Activated T-helper 2 cell treated with anti-CD3 and anti-CD28 coated beads, Interferon-gamma antibody, Interleukin-2, Interleukin-4, amounts not matched to agents 10 μg/mL and 5 μg/mL and 100 μg/mL, durations not matched to agents 14 hours and 24 hours and 36 hours (primary cell): ENCODE measurements around the gene BAZ2B. TPM values are rescaled to one million over a fixed set of nuclear protein-coding genes. Genes with fewer than 3 reads are reported as not detected.
"Not testable (repeated sequence)": the region's sequence is repeated elsewhere in the genome, so short reads cannot be mapped to it uniquely, and the experiment has no call there.

Experiments used
- DNase-seq: peaks from one replicate; pipeline ENCODE4 v3.0.0; 2021; ENCODE audit warnings: low spot score
- H3K27ac Mint-ChIP-seq: one replicate; pipeline ENCODE4 v1.8.0; 2021; ENCODE audit warnings: mixed read lengths
- H3K27me3 Mint-ChIP-seq: one replicate; pipeline ENCODE4 v1.8.0; 2021; ENCODE audit warnings: low read depth, mixed read lengths
- H3K36me3 Mint-ChIP-seq: one replicate; pipeline ENCODE4 v1.8.0; 2021; ENCODE audit warnings: low read depth, mixed read lengths
- H3K4me1 Mint-ChIP-seq: one replicate; pipeline ENCODE4 v1.8.0; 2021; ENCODE audit warnings: low read depth, mixed read lengths
- H3K4me3 Mint-ChIP-seq: one replicate; pipeline ENCODE4 v1.8.0; 2021; ENCODE audit warnings: low read depth, mild to moderate bottlenecking, moderate library complexity, mixed read lengths
- H3K9me3 Mint-ChIP-seq: one replicate; pipeline ENCODE4 v1.8.0; 2021; ENCODE audit warnings: mixed read lengths
- intact Hi-C: fragments of 100-400 bp; cut with micrococcal nuclease; formaldehyde crosslinking; loops from one replicate; pipeline ENCODE4 v1.15.1; 2023
- total RNA-seq: library from RNA; stranded (reverse); gene quantifications from 2 replicates; pipeline ENCODE4 v1.2.3, GENCODE V29; 2022

BAZ2B gene
- total RNA-seq, 1 donor from 2014 or later, result 6.5 TPM

DNA sequence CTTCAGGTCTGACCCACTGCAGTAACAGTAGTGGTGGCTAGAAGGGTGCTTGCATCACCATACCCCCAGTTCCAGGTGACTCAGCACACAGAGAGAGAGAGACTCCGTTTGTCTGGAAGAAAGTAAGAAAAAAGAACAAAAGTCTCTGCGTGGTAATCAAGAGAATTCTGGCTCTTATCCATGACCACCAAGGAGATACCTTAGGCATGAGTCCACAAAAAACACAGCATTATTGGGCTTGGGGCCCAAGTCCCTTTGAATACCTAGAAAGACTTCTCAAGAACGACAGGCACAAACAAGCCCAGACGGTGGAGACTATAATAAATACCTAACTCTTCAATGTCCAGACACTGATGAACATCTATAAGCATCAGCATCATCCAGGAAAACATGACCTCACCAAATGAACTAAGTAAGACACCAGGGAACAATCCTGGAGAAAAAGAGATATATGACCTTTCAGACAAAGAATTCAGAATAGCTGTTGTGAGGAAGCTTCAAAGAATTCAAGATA, 21.7 kb upstream of the BAZ2B start:
- intact Hi-C loops, result no loop called here
- Mint-ChIP-seq H3K36me3 (no peaks in the 10 kb centered on the region), H3K4me1 (no peaks in the 10 kb centered on the region), H3K4me3 (no peak overlapping the region), H3K27me3 (peaks cover 3% of the 10 kb centered on the region), H3K27ac (no peak overlapping the region), H3K9me3 (no peaks in the 10 kb centered on the region)
- DNase-seq, result no peak

DNA sequence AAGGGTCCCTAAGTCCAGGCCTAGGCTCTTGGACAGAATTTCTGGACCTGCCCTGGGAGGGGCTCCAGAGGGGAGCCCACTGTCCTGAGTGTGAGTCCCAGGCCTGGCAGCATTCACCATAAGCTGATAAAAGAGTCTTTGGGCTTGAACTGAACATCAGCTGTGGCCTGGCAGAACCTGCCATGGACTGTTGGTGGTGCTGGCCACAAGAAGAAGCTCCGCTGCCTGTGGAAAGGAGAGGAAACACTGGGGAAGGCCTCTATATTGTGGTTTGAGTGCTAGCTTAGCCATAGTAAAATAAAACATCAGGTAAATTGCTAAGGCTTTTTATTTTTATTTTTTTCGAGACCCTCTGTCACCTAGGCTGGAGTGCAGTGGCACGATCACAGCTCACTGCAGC, 20.9 kb upstream of the BAZ2B start:
- H3K27me3 Mint-ChIP-seq, result peaks cover 3% of the 10 kb centered on the region
- H3K4me1 Mint-ChIP-seq, result no peaks in the 10 kb centered on the region
- H3K36me3 Mint-ChIP-seq, result no peaks in the 10 kb centered on the region
- no peak overlapping the region for H3K4me3 Mint-ChIP-seq
- DNase-seq, result no peak
- intact Hi-C loops, result no loop called here
- H3K9me3 Mint-ChIP-seq, result no peaks in the 10 kb centered on the region
- H3K27ac Mint-ChIP-seq, result no peak overlapping the region

DNA sequence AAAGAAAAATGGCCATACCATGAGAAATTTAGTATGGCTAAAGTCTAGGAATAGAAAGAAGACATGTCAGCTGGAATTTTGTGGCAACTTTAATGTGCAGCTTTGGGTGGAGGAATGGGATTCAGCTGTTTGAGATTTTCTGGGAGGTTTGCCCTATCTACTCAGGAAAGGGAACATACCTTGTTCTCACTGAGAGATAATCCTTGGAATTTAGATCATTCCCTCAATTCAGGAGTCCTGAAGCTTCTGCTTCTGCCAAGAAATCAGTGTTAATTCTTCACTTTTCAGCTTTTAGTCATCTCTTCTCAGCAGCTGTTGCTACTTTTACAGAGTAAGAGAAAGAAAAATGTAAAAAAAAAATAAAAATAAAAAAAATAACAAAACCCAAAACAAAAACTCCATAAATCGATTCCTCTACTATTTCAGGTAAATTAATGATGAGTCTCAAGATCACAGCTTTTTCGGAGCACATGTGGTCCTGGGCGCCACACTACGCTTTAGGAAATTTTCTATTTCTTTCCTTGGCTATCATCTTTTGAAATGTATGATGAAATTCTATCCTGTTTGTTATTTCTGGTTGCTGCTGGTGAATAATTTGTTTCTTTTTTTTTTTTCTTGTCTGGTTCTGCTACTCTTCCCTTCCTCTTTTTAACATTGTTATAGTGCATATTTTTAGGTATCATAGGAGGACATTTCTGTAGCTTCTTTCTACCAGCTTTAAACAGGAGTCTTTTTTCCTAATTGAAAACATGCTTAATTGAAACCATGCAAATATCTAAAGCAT, 18.9 kb upstream of the BAZ2B start:
- H3K27ac Mint-ChIP-seq, result no peak overlapping the region
- intact Hi-C loops, result no loop called here
- H3K27me3 Mint-ChIP-seq, result no peaks in the 10 kb centered on the region
- H3K9me3 Mint-ChIP-seq, result no peaks in the 10 kb centered on the region
- DNase-seq, result no peak
- no peaks in the 10 kb centered on the region for H3K4me1 Mint-ChIP-seq
- H3K4me3 Mint-ChIP-seq, result no peak overlapping the region
- no peaks in the 10 kb centered on the region for H3K36me3 Mint-ChIP-seq

DNA sequence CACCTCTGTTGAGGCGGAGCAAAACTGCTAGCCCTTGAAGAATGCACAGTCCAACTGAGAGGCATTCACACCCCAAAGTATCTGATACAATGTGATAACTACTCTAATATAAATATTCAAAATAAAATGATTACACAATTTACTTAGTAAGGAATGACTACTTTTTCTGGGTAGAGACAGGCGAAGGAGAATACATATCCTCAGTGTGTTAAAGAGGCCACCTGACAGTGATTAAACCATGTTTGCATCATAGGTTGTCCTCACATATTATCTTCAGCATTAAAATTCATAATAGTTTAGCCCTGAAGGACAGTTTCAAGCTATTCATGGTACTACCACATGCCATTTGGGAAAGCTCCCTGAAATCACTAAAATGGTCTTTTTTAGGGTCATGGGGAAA, 16.9 kb upstream of the BAZ2B start:
- H3K4me3 Mint-ChIP-seq, result no peak overlapping the region
- no peaks in the 10 kb centered on the region for H3K27me3 Mint-ChIP-seq
- no peaks in the 10 kb centered on the region for H3K4me1 Mint-ChIP-seq
- H3K9me3 Mint-ChIP-seq, result no peaks in the 10 kb centered on the region
- no peaks in the 10 kb centered on the region for H3K36me3 Mint-ChIP-seq
- H3K27ac Mint-ChIP-seq, result no peak overlapping the region
- intact Hi-C loops, result no loop called here
- no peak for DNase-seq

DNA sequence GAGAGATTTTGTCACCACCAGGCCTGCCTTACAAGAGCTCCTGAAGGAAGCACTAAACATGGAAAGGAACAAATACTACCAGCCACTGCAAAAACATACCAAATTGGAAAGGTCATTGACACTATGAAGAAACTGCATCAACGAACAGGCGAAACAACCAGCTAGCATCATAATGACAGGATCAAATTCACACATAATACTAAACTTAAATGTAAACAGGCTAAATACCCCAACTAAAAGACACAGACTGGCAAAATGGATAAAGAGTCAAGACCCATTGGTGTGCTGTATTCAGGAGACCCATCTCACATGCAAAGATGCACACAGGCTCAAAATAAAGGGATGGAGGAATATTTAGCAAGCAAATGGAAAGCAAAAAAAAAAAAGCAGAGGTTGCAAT, 9.3 kb upstream of the BAZ2B start:
- H3K36me3 Mint-ChIP-seq, H3K4me3 Mint-ChIP-seq, intact Hi-C loops, H3K9me3 Mint-ChIP-seq, H3K27me3 Mint-ChIP-seq, H3K4me1 Mint-ChIP-seq, H3K27ac Mint-ChIP-seq, DNase-seq: not testable (repeated sequence)

DNA sequence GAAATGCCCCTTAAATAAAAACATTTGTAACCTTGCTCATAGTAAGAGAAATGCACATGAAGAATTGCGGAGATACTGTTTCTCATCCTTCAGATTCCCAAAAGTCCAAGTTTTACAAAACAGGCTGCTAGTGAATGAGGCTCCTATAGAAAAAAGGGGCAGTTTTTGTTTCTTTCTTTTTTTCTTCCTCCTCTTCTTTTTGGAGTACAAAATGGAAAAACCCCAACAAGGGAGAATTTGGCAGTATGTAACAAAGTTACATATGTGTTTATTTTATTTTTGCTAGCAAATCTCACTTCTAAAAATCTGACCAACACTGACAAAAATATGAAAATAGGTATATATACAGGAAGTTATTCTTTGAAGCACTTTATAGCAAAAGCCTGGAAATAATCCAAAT, 7.1 kb upstream of the BAZ2B start:
- Mint-ChIP-seq H3K27me3 (peaks cover 10% of the 10 kb centered on the region), H3K4me1 (no peaks in the 10 kb centered on the region), H3K27ac (no peak overlapping the region), H3K9me3 (no peaks in the 10 kb centered on the region), H3K36me3 (no peaks in the 10 kb centered on the region), H3K4me3 (no peak overlapping the region)
- intact Hi-C loops, result no loop called here
- DNase-seq, result no peak

DNA sequence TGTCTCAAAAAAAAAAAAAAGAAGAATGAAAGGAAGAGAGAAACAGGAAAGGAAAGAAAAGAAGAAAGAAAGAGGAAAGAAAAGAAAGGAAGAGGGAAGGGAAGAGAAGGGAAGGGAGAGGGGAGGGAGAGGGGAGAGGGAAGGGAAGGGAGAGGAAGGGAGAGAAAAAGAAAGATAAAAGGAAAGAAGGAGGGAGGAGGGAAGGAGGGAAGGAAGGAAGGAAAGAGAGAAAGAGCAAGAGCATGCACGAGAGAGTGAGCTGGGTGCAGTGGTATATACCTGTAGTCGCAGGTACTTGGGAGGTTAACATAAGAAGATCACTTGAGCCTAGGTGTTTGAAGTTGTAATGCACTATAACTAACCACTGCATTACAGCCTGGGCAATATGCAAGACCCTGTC, 6.6 kb upstream of the BAZ2B start:
- peaks cover 11% of the 10 kb centered on the region for H3K27me3 Mint-ChIP-seq
- no peak for DNase-seq
- no peaks in the 10 kb centered on the region for H3K36me3 Mint-ChIP-seq
- no peak overlapping the region for H3K4me3 Mint-ChIP-seq
- intact Hi-C loops, result no loop called here
- H3K27ac Mint-ChIP-seq, result no peak overlapping the region
- no peaks in the 10 kb centered on the region for H3K9me3 Mint-ChIP-seq
- no peaks in the 10 kb centered on the region for H3K4me1 Mint-ChIP-seq

DNA sequence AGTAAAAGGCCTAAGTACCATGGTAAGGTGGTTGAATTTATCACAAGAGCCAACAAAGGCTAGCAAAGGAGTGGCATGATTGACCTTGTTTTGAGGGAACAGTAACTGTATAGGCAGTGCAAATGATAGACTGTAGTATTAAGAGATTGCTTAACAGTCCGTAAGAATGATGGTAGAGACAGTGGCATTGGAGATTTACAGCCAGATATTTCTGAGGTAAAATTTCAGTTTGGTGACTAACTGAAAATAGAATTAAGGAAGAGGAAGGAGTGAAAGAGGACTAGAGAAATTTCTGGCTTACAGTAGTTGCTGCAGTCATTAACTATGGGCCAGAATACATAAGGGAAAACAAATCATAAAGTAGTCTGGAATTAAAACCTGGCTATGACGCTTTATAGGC, 4.4 kb upstream of the BAZ2B start:
- H3K9me3 Mint-ChIP-seq, result no peaks in the 10 kb centered on the region

DNA sequence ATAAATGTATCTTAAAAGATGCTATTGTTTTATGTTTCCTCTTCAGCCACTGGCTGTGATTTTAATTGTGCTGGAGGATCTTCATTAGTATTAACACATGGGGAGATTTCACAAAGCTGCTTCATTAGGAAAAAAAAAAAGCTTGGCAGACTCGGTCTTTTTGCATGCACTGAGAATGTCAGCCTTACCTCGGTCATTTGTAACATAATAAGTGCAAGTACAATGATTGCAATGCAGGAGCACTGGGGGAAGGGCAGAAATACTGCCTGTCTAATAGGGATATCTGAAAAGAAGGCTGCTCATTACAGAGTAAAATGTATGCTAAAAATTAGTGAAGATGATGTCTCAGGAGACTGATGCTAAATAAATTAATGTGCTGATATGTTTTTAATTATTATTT, 1.3 kb upstream of the BAZ2B start:
- Mint-ChIP-seq H3K4me1 (peaks cover 7% of the 10 kb centered on the region), H3K9me3 (no peaks in the 10 kb centered on the region), H3K4me3 (no peak overlapping the region), H3K36me3 (no peaks in the 10 kb centered on the region), H3K27ac (no peak overlapping the region), H3K27me3 (peaks cover 37% of the 10 kb centered on the region)
- DNase-seq, result no peak
- intact Hi-C loops, result loop anchor here (10.0 kb wide), 1 partner anchor 333 kb away; the partner anchor contains the start of gene WDSUB1

More for the DNA sequence above, 4.4 kb upstream of the BAZ2B start:
- Mint-ChIP-seq H3K36me3 (no peaks in the 10 kb centered on the region), H3K27ac (no peak overlapping the region), H3K4me3 (no peak overlapping the region), H3K27me3 (peaks cover 23% of the 10 kb centered on the region), H3K4me1 (peaks cover 3% of the 10 kb centered on the region)
- no peak for DNase-seq
- intact Hi-C loops, result no loop called here

DNA sequence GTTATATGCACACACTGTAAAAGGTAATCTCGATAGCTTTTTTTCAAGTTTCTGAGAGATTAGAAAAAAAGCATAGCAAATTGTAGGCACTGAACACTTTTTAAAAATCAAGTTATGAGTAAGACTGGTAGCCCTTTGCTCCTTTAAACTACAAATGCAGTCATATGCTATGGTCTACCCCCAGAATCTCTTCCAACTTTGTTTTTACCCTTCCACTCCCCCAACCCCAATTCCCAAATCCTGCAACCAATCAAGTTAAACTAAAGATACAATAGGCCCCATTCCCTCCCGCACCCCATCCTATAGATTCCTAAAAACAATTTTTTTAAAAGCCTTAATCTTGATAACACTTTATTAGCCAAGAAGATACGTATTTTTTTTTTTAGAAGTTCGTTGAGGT, 752 bp upstream of the BAZ2B start:
- no peaks in the 10 kb centered on the region for H3K9me3 Mint-ChIP-seq
- no peaks in the 10 kb centered on the region for H3K36me3 Mint-ChIP-seq
- intact Hi-C loops, result loop anchor here (10.0 kb wide), 1 partner anchor 332 kb away; the partner anchor contains the start of gene WDSUB1
- peaks cover 10% of the 10 kb centered on the region for H3K4me1 Mint-ChIP-seq
- H3K27me3 Mint-ChIP-seq, result peaks cover 41% of the 10 kb centered on the region
- no peak overlapping the region for H3K4me3 Mint-ChIP-seq
- H3K27ac Mint-ChIP-seq, result no peak overlapping the region
- DNase-seq, result no peak

DNA sequence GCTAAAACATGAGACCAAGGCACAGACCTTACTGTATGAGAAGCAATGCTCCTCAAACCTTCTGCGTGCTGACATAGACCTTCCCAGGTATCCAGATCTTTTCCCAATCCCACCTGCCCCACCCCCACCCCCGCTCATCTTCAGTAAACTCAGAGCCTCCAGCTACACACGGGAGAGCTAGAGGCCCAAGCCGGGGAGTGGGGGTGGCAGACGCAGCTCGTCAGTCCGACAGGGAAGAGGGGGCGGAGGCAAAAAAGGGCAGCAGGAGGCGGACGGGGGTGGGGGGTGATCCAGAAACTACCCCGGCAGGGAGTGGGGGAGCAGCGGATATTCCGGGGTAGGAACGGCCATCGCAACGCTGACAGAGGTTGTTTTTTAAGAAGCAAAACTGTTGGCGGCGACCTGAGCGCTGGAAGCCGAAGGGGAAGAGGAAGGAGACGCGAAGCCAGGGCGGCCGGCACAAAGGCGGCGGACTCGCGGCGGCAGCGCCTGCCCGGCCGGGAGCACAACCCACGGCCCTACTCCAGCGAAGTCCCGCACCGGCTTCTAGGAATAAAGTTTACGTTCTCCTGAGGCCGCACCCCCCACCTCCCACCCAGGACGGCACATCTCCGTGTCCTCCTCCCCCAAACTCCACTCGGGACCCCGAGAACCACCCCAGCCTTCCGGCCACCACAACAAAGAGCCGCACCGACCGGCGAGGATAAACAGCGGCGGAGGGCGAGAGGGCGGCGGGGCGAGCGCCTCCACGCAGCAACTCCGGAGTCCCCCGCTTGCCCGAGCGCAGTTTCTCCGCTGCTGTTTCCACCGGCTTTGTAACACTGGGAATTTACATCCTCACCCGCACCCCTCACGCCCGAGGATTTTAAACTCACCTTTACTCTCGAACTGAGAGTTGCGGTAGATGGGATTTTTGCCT, 722 bp downstream of the BAZ2B start:
- Mint-ChIP-seq H3K4me1 (peaks cover 10% of the 10 kb centered on the region), H3K27ac (peak overlapping the region; percentile 69), H3K9me3 (no peaks in the 10 kb centered on the region), H3K4me3 (peak overlapping the region; percentile 82), H3K36me3 (no peaks in the 10 kb centered on the region), H3K27me3 (peaks cover 41% of the 10 kb centered on the region)
- intact Hi-C loops, result loop anchor here (1.0 to 10.0 kb wide), 2 partner anchors 97 to 331 kb away; partner anchors contain the start of genes MARCHF7 and WDSUB1
- peak; percentile 11 for DNase-seq

DNA sequence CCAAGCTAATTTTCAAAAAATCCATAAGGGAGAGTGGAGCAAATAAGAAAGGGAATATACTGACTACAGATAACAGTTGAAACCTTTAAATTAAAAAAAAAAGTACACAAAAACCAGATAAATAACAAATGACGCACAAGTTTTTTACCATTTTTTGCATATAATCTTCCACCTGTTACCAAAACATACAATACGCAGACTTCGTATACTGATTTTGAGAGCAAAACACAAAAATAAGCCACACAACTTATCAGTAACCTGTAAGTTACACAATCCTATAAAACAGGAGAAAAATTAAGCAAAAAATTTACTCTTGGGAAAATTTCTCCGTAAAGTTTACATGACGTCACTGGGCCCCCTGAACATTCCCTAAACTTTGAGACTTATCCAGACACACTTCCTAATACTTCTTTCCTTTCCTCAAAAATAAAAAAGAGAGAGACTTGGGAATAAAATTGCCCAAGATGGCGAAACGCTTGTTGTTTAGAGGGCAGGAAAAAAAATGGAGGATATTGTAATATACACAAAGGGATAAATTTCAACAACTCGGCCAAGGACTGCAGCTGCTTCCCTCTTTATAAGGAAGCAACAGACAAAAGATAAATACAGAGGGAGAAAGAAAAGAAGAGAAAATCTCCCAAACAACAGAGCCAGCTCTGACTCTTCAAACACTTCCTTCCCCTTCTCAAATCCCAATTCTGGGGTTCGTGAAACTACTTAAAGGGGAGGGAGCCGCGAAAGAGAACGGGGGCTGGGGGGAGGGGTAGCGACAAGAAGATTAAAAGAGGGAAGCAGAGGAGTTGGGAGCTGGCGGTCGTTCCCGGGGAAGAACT, 1.6 kb downstream of the BAZ2B start:
- Mint-ChIP-seq H3K27me3 (peaks cover 41% of the 10 kb centered on the region), H3K9me3 (no peaks in the 10 kb centered on the region), H3K36me3 (no peaks in the 10 kb centered on the region), H3K4me3 (peak overlapping the region; percentile 82), H3K27ac (peak overlapping the region; percentile 1), H3K4me1 (peaks cover 10% of the 10 kb centered on the region)
- DNase-seq, result no peak
- intact Hi-C loops, result loop anchor here (10.0 kb wide), 1 partner anchor 330 kb away; the partner anchor contains the start of gene WDSUB1
